Muscle layer of duodenum (tissue), 2 donors: Measurements from ENCODE around the gene MRPS27.
"Not testable (repeated sequence)": the region's sequence is repeated elsewhere in the genome, so short reads cannot be mapped to it uniquely, and the experiment has no call there.

ENCODE experiments used
- H3K27ac ChIP-seq: one replicate; pipeline ENCODE4 v1.7.0; 2013; ENCODE audit warnings: mild to moderate bottlenecking, low read length
- H3K27me3 ChIP-seq: one replicate; pipeline ENCODE4 v1.7.0; 2013; ENCODE audit warnings: low read depth, mild to moderate bottlenecking, control low read depth, low read length
- H3K36me3 ChIP-seq, 2 donors: one replicate each; pipeline ENCODE4 v1.7.0; 2013; ENCODE audit warnings: low read length in 2 of 2, control low read depth in 1 of 2, mild to moderate bottlenecking in 1 of 2; ENCODE audit not compliant: insufficient read depth in 2 of 2, control insufficient read depth in 1 of 2
- H3K4me1 ChIP-seq, 2 donors: one replicate each; pipeline ENCODE4 v1.7.0; 2013; ENCODE audit warnings: low read length in 2 of 2, mild to moderate bottlenecking in 2 of 2, control low read depth in 1 of 2, moderate library complexity in 1 of 2; ENCODE audit not compliant: insufficient read depth in 2 of 2, control insufficient read depth in 1 of 2
- H3K4me3 ChIP-seq, 2 donors: one replicate each; pipeline ENCODE4 v1.7.0; 2013; ENCODE audit warnings: low read length in 2 of 2, low read depth in 1 of 2, mild to moderate bottlenecking in 1 of 2
- H3K9me3 ChIP-seq, 2 donors: one replicate each; pipeline ENCODE4 v1.7.0; 2013; ENCODE audit warnings: low read length in 2 of 2, control low read depth in 1 of 2, mild to moderate bottlenecking in 1 of 2; ENCODE audit not compliant: control insufficient read depth in 1 of 2
- donor health status: healthy.

Gene MRPS27

GRCh38 chr5:72301557-72301956, 18.5 kb downstream of the MRPS27 start:
- no peak overlapping the region for H3K27ac ChIP-seq
- peaks cover 0 to 9% of the 10 kb centered on the region in 2 donors for H3K4me1 ChIP-seq
- H3K4me3 ChIP-seq = no peak overlapping the region
- peaks cover 0 to 6% of the 10 kb centered on the region in 2 donors for H3K36me3 ChIP-seq
- no peaks in the 10 kb centered on the region for H3K27me3 ChIP-seq
- H3K9me3 ChIP-seq = no peaks in the 10 kb centered on the region

GRCh38 chr5:72300590-72301339, 19.3 kb downstream of the MRPS27 start:
- H3K36me3 ChIP-seq = peaks cover 0 to 6% of the 10 kb centered on the region in 2 donors
- peaks cover 0 to 7% of the 10 kb centered on the region in 2 donors for H3K4me1 ChIP-seq
- H3K9me3 ChIP-seq = no peaks in the 10 kb centered on the region
- H3K27me3 ChIP-seq = no peaks in the 10 kb centered on the region
- H3K27ac ChIP-seq = no peak overlapping the region
- H3K4me3 ChIP-seq = no peak overlapping the region

GRCh38 chr5:72298711-72299110, 21.3 kb downstream of the MRPS27 start:
- Histone ChIP-seq H3K27ac (no peak overlapping the region), H3K27me3 (no peaks in the 10 kb centered on the region), H3K36me3 (peaks cover 0 to 17% of the 10 kb centered on the region in 2 donors), H3K9me3 (no peaks in the 10 kb centered on the region), H3K4me1 (peaks cover 0 to 8% of the 10 kb centered on the region in 2 donors), H3K4me3 (no peak overlapping the region)

GRCh38 chr5:72298136-72298535, 21.9 kb downstream of the MRPS27 start:
- not testable (repeated sequence) for H3K27ac ChIP-seq

GRCh38 chr5:72296256-72296655, 23.8 kb downstream of the MRPS27 start:
- H3K27ac ChIP-seq = no peak overlapping the region
- peaks cover 0 to 6% of the 10 kb centered on the region in 2 donors for H3K4me1 ChIP-seq
- no peaks in the 10 kb centered on the region for H3K27me3 ChIP-seq
- H3K36me3 ChIP-seq = peaks cover 0 to 11% of the 10 kb centered on the region in 2 donors
- H3K9me3 ChIP-seq = no peaks in the 10 kb centered on the region
- H3K4me3 ChIP-seq = no peak overlapping the region

More at GRCh38 chr5:72298136-72298535, 21.9 kb downstream of the MRPS27 start:
- not testable (repeated sequence) for H3K27me3 ChIP-seq, H3K4me3 ChIP-seq, H3K9me3 ChIP-seq
- Histone ChIP-seq H3K4me1 (peaks cover 0 to 12% of the 10 kb centered on the region in 2 donors), H3K36me3 (peaks cover 0 to 17% of the 10 kb centered on the region in 2 donors)

GRCh38 chr5:72295539-72295938, 24.5 kb downstream of the MRPS27 start:
- Histone ChIP-seq H3K4me1 (peaks cover 0 to 6% of the 10 kb centered on the region in 2 donors), H3K36me3 (peaks cover 0 to 11% of the 10 kb centered on the region in 2 donors), H3K4me3 (no peak overlapping the region)

GRCh38 chr5:72294473-72294872, 25.6 kb downstream of the MRPS27 start:
- Histone ChIP-seq H3K27ac (no peak overlapping the region), H3K27me3 (no peaks in the 10 kb centered on the region), H3K36me3 (peaks cover 0 to 17% of the 10 kb centered on the region in 2 donors)

More at GRCh38 chr5:72295539-72295938, 24.5 kb downstream of the MRPS27 start:
- Histone ChIP-seq H3K27me3 (no peaks in the 10 kb centered on the region), H3K27ac (no peak overlapping the region), H3K9me3 (no peaks in the 10 kb centered on the region)

GRCh38 chr5:72293495-72294055, 26.5 kb downstream of the MRPS27 start:
- H3K27me3 ChIP-seq = no peaks in the 10 kb centered on the region

More at GRCh38 chr5:72294473-72294872, 25.6 kb downstream of the MRPS27 start:
- Histone ChIP-seq H3K4me1 (peaks cover 0 to 6% of the 10 kb centered on the region in 2 donors), H3K9me3 (no peaks in the 10 kb centered on the region), H3K4me3 (no peak overlapping the region)

GRCh38 chr5:72292411-72292810, 27.6 kb downstream of the MRPS27 start:
- Histone ChIP-seq H3K27me3 (no peaks in the 10 kb centered on the region), H3K9me3 (no peaks in the 10 kb centered on the region), H3K27ac (no peak overlapping the region), H3K4me1 (peaks cover 0 to 6% of the 10 kb centered on the region in 2 donors), H3K4me3 (no peak overlapping the region), H3K36me3 (peaks cover 0 to 17% of the 10 kb centered on the region in 2 donors)

More at GRCh38 chr5:72293495-72294055, 26.5 kb downstream of the MRPS27 start:
- no peaks in the 10 kb centered on the region for H3K9me3 ChIP-seq
- no peak overlapping the region for H3K4me3 ChIP-seq
- peaks cover 0 to 17% of the 10 kb centered on the region in 2 donors for H3K36me3 ChIP-seq
- no peak overlapping the region for H3K27ac ChIP-seq
- peaks cover 0 to 6% of the 10 kb centered on the region in 2 donors for H3K4me1 ChIP-seq

- Histone ChIP-seq H3K27ac (no peak overlapping the region), H3K36me3 (peaks cover 0 to 17% of the 10 kb centered on the region in 2 donors), H3K4me3 (no peak overlapping the region), H3K27me3 (no peaks in the 10 kb centered on the region), H3K4me1 (peaks cover 0 to 6% of the 10 kb centered on the region in 2 donors), H3K9me3 (no peaks in the 10 kb centered on the region)
These were observed 28.4 kb downstream of the MRPS27 start for GRCh38 chr5:72291601-72292000.

- Histone ChIP-seq H3K27ac (no peak overlapping the region), H3K4me1 (peaks cover 0 to 6% of the 10 kb centered on the region in 2 donors), H3K27me3 (no peaks in the 10 kb centered on the region), H3K36me3 (peaks cover 0 to 17% of the 10 kb centered on the region in 2 donors), H3K4me3 (no peak overlapping the region), H3K9me3 (no peaks in the 10 kb centered on the region)
These were observed 29.5 kb downstream of the MRPS27 start for GRCh38 chr5:72290356-72291133.
